Ovary (tissue), 3 donors: ENCODE results near the gene CNOT3.

Experiments used
- CTCF ChIP-seq, 3 donors: fragments of 450-650 bp in 2 of 3; fragments of 200-600 bp in 1 of 3; IDR thresholded peaks; one replicate each; pipeline versions ENCODE4 v1.5.1 to v1.8.0; 2016 to 2022; ENCODE audit warnings: antibody characterized with exemption in 3 of 3, mild to moderate bottlenecking in 1 of 3
- EP300 ChIP-seq: sonication (generic); formaldehyde crosslinking; IDR thresholded peaks from one replicate; pipeline ENCODE4 v1.6.1; 2017; ENCODE audit warnings: antibody characterized with exemption
- POLR2A ChIP-seq: fragments of 450-650 bp; IDR thresholded peaks from one replicate; pipeline ENCODE4 v1.6.1; 2017; ENCODE audit warnings: antibody characterized with exemption, mild to moderate bottlenecking, moderate library complexity
- donor health status: DM: no; HTN: no; CAD: no.

- no peak for TF ChIP-seq POLR2A
- TF ChIP-seq CTCF (IDR thresholded peaks at IDR 0.05), result no peak
- TF ChIP-seq EP300, result no peak
These were observed 55.4 kb downstream of the CNOT3 start for GRCh38 chr19:54193011-54193410.
